ENCODE data around the gene CLTRN. TPM values are rescaled to one million over a fixed set of nuclear protein-coding genes. Genes with fewer than 3 reads are reported as not detected.
"Not testable (repeated sequence)": the region's sequence is repeated elsewhere in the genome, so short reads cannot be mapped to it uniquely, and the experiment has no call there.

Gene CLTRN, protein sequence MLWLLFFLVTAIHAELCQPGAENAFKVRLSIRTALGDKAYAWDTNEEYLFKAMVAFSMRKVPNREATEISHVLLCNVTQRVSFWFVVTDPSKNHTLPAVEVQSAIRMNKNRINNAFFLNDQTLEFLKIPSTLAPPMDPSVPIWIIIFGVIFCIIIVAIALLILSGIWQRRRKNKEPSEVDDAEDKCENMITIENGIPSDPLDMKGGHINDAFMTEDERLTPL
- total RNA-seq: 1 to 10 TPM in 1 of 2 donors, under 1 TPM in 1; 0.39 to 1.3 TPM
- 1 to 10 TPM; 2.1 to 3.6 (median 2.6) TPM for polyA plus RNA-seq (ENCODE audit: insufficient read length in 6 of 6)
- long read RNA-seq, donor 1, partial matches to known transcripts: 0 of 2 reads
- long read RNA-seq, donor 1, other reads (novel, unspliced or antisense): 0 of 2 reads
- long read RNA-seq, donor 2: 0 reads
- long read RNA-seq, donor 3: 0 reads
- long read RNA-seq, donor 4, partial matches to known transcripts: 0 of 2 reads
- long read RNA-seq, donor 4, other reads (novel, unspliced or antisense): 0 of 2 reads
- long read RNA-seq, donor 5, partial matches to known transcripts: 0 of 1 reads
- long read RNA-seq, donor 5, other reads (novel, unspliced or antisense): 0 of 1 reads
- long read RNA-seq, donor 6, partial matches to known transcripts: 0 of 2 reads
- long read RNA-seq, donor 6, other reads (novel, unspliced or antisense): 0 of 2 reads
- long read RNA-seq, donor 7: 0 reads
- long read RNA-seq, donor 8: 0 reads
- long read RNA-seq, donor 9: 0 reads
- long read RNA-seq, donor 10: 0 reads
- long read RNA-seq, donor 11: 0 reads
- long read RNA-seq, donor 12: 0 reads

DNA sequence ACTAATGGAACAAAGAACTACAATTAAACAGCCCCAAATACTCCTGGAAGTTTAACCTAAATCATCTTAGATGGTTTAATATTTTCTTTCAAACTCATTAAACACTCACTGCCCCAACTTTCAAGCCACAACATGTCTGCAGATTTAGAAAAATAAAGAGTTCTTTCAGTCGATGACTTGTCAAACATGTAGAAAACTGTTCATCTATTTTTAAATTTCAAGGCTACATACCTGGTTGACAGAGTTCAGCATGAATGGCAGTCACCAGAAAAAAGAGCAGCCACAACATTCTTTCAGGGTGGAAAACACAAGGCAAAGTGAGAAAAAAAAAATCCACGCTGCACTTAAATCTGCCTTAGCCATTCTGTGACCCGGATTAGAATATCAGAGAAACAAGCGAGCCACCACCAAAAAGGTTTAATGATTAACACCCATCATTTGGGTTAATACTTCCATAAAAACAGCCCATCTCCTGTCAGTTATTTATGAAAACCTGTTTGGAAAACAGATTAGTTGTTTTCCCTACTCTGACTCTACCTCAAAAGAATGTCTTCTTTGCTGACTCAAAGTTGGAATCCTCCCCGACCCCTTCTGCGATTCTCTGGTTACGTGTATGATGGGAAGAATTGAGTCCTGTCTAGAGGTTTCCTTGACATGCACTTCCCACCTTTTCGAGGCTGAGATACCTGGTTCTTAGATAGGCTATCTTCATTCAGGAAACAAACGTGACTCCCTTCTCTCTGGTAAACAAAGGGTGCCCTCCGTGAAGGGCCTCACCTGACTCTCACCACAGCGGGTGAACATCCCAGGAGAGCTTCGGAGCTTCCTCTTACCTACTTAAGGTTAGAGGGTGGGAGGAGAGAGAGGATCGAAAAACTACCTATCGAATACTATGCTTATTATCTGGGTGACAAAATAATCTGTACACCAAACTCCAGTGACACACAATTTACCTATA, at the start of gene CLTRN:
CLTRN (minus strand) TSS at position 319 of the 958 bp plus-strand sequence; CDS start at position 289, 30 bp downstream.
- Histone ChIP-seq H3K36me3 (no peaks in the 10 kb centered on the region), H3K27ac (no peak within 1 kb of the TSS), H3K4me1 (no peaks in the 10 kb centered on the region), H3K9me3 (no peaks in the 10 kb centered on the region), H3K27me3 (peaks cover 0 to 38% of the 10 kb centered on the region in 2 donors), H3K4me3 (no peak within 1 kb of the TSS)
- DNase-seq (no peak), ATAC-seq (no peak)
- TF ChIP-seq, protein P1, sequence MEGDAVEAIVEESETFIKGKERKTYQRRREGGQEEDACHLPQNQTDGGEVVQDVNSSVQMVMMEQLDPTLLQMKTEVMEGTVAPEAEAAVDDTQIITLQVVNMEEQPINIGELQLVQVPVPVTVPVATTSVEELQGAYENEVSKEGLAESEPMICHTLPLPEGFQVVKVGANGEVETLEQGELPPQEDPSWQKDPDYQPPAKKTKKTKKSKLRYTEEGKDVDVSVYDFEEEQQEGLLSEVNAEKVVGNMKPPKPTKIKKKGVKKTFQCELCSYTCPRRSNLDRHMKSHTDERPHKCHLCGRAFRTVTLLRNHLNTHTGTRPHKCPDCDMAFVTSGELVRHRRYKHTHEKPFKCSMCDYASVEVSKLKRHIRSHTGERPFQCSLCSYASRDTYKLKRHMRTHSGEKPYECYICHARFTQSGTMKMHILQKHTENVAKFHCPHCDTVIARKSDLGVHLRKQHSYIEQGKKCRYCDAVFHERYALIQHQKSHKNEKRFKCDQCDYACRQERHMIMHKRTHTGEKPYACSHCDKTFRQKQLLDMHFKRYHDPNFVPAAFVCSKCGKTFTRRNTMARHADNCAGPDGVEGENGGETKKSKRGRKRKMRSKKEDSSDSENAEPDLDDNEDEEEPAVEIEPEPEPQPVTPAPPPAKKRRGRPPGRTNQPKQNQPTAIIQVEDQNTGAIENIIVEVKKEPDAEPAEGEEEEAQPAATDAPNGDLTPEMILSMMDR (IDR thresholded peaks at IDR 0.05): no peak
- intact Hi-C loops (cut with DNase I): no loop called here

DNA sequence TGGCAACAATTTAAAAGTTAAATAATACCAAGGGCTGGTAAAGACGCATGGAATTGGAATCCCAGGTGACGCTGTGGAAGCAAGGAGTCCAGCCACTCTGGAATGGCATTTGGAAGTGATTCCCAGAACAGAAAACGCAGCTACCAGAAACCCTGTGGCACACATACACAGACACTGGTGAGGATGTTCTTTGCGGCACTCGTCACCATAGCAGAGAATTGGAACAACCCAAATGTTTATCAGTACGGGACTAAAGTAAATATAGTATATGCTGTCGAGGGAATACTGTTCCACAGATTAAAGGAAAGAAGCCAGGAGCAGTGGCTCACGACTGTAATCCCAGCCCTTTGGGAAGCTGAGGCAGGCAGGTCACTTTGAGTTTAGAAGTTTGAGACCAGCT, 39.7 kb upstream of the CLTRN start:
- ATAC-seq; H3K27me3 ChIP-seq; intact Hi-C loops (cut with DNase I); H3K27ac ChIP-seq; H3K9me3 ChIP-seq; H3K4me3 ChIP-seq; DNase-seq; H3K36me3 ChIP-seq; H3K4me1 ChIP-seq: not testable (repeated sequence)

DNA sequence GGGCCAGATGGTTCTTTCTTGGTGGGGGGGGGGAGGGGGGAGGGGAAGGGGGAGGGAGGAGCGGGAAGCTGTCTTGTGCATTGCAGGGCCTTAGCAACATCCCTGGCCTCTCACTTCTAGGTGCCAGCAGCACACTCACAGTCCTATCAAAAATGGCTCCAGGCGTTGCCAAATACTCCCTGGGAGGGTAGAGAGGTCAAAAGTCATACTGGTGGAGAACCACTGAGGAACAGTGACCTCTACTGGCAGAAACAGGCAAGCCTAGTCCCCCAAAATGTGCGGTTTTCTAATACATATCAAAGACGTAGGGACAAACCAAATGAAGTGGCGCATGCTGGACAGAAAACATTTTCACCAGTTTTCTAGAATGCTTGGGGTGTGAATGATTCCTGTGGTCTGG, 39.2 kb upstream of the CLTRN start:
- intact Hi-C loops (cut with DNase I); H3K9me3 ChIP-seq; H3K4me3 ChIP-seq; H3K27ac ChIP-seq; H3K36me3 ChIP-seq; H3K4me1 ChIP-seq; DNase-seq; H3K27me3 ChIP-seq: not testable (repeated sequence)
- peak; percentile 63 for ATAC-seq

DNA sequence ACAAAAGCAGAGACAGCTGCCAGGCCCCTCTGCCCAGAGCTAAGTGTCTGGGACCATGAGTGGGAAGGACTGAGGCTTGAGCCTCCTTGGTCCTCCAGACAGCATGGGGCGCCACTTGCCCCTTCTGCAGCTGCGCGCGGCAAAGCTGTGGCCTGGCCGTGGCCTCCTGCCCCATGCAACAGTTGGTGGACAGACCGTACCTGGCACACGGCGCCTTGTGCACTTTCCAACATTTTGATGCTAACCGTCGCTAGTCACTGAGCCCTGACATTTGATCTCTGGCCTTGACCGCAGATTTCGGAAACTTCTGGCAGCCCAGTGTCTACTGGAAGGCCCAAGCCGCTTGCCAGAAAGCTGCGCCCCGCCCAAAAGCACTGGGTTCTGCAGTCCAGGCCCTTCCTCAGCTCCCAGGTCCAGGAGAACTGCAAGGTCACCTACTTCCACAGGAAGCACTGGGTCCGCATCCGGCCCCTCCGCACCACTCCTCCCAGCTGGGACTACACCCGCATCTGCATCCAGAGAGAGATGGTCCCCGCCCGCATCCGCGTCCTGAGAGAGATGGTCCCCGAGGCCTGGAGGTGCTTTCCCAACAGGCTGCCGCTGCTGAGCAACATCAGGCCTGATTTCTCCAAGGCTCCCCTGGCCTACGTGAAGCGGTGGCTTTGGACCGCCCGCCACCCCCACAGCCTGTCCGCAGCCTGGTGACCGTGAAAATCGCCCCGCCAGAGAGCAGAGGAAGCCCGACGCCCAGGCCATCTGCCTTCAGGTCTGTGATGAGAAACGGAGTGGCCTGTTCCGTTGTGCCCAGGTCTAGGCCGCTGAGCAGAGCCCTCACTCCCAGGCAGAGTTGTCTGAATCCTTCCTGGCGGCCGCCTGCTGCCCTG, 38.1 kb upstream of the CLTRN start:
- intact Hi-C loops (cut with DNase I): no loop called here
- no peaks in the 10 kb centered on the region for H3K4me1 ChIP-seq
- peaks cover 0 to 9% of the 10 kb centered on the region in 2 donors for H3K36me3 ChIP-seq
- no peaks in the 10 kb centered on the region for H3K9me3 ChIP-seq
- H3K27ac ChIP-seq: no peak overlapping the region
- H3K4me3 ChIP-seq: no peak overlapping the region
- no peak for ATAC-seq
- no peak for DNase-seq
- no peaks in the 10 kb centered on the region for H3K27me3 ChIP-seq
- TF ChIP-seq, protein P1 (IDR thresholded peaks at IDR 0.05): no peak

DNA sequence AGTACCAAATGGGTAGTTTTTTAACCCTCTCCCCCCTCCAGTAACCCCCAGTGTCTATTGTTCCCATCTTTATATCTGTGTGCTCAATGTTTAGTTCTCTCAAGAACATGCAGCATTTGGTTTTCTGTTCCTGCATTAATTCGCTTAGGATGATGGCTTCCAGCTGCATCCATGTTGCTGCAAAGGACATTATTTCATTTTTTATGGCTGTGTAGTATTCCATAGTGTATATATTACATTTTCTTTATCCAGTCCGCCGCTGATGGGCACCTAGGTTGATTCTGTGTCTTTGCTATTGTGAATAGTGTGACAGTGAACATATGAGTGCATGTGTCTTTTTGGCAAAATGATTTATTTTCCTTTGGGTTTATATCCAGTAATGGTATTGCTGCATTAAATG, 31.9 kb upstream of the CLTRN start:
- no peak for DNase-seq
- intact Hi-C loops (cut with DNase I): no loop called here
- no peak overlapping the region for H3K4me3 ChIP-seq
- TF ChIP-seq, protein P1 (IDR thresholded peaks at IDR 0.05): no peak
- ATAC-seq: no peak
- no peaks in the 10 kb centered on the region for H3K9me3 ChIP-seq
- H3K4me1 ChIP-seq: no peaks in the 10 kb centered on the region
- no peak overlapping the region for H3K27ac ChIP-seq
- H3K36me3 ChIP-seq: peaks cover 0 to 36% of the 10 kb centered on the region in 2 donors
- H3K27me3 ChIP-seq: no peaks in the 10 kb centered on the region

Measured in left lung (tissue), 14 donors.